ENCODE data around the gene UPF2. TPM values are rescaled to one million over a fixed set of nuclear protein-coding genes. Genes with fewer than 3 reads are reported as not detected.

The UPF2 gene
- polyA plus RNA-seq, 3 donors = 2.7 to 6.7 (median 4.3) TPM

GRCh38 chr10:12063483-12063818 lies 20.8 kb upstream of the UPF2 start:
- no peak for DNase-seq
- H3K27ac Mint-ChIP-seq = no peak overlapping the region
- no CpG with 5 or more reads among the region's 3 CpGs for WGBS (ENCODE audit: insufficient coverage)
- no peak overlapping the region for H3K27ac ChIP-seq (ENCODE audit: low read depth in 1 of 2, low read length in 2 of 2)
- no peak overlapping the region for H3K9ac ChIP-seq (ENCODE audit: insufficient read depth, low read length, poor library complexity, severe bottlenecking)
- H2AFZ ChIP-seq (ENCODE audit: insufficient read depth, low read depth, low read length, poor library complexity, severe bottlenecking) = no peak overlapping the region
- H4K20me1 ChIP-seq (ENCODE audit: insufficient read depth, low read length) = no peaks in the 10 kb centered on the region
- H3K27me3 Mint-ChIP-seq (ENCODE audit: low read depth in 3 of 3) = no peaks in the 10 kb centered on the region
- no peak overlapping the region for H3K4me2 ChIP-seq (replicated peaks; ENCODE audit: extremely low read depth, low read length, poor library complexity, severe bottlenecking)
- H3K4me3 Mint-ChIP-seq = no peak overlapping the region
- peaks cover 3% of the 10 kb centered on the region for H3K4me1 Mint-ChIP-seq
- H3K9me3 ChIP-seq (replicated peaks in 1 of 2; ENCODE audit: control insufficient read depth in 1 of 2, insufficient read depth in 1 of 2, low read length in 2 of 2) = no peaks in the 10 kb centered on the region
- H3K79me2 ChIP-seq (ENCODE audit: insufficient read depth, low read length) = no peaks in the 10 kb centered on the region
- no peak overlapping the region for H3K4me3 ChIP-seq (replicated peaks in 1 of 3; ENCODE audit: low read depth in 2 of 3, low read length in 3 of 3)
- no peaks in the 10 kb centered on the region for H3K27me3 ChIP-seq (ENCODE audit: control insufficient read depth in 2 of 2, insufficient read depth in 2 of 2, low read length in 2 of 2)
- no peaks in the 10 kb centered on the region for H3K36me3 Mint-ChIP-seq
- H3K9me3 Mint-ChIP-seq = no peaks in the 10 kb centered on the region
- no peak for TF ChIP-seq CTCF (IDR thresholded peaks at IDR 0.05)
- peaks cover 4 to 7% of the 10 kb centered on the region in 2 donors for H3K4me1 ChIP-seq (ENCODE audit: control insufficient read depth in 1 of 2, insufficient read depth in 2 of 2, low read length in 2 of 2)
- intact Hi-C loops (cut with micrococcal nuclease) = no loop called here
- no peaks in the 10 kb centered on the region for H3K36me3 ChIP-seq (replicated peaks in 1 of 2; ENCODE audit: control insufficient read depth in 1 of 2, insufficient read depth in 2 of 2, low read length in 2 of 2)

DNA sequence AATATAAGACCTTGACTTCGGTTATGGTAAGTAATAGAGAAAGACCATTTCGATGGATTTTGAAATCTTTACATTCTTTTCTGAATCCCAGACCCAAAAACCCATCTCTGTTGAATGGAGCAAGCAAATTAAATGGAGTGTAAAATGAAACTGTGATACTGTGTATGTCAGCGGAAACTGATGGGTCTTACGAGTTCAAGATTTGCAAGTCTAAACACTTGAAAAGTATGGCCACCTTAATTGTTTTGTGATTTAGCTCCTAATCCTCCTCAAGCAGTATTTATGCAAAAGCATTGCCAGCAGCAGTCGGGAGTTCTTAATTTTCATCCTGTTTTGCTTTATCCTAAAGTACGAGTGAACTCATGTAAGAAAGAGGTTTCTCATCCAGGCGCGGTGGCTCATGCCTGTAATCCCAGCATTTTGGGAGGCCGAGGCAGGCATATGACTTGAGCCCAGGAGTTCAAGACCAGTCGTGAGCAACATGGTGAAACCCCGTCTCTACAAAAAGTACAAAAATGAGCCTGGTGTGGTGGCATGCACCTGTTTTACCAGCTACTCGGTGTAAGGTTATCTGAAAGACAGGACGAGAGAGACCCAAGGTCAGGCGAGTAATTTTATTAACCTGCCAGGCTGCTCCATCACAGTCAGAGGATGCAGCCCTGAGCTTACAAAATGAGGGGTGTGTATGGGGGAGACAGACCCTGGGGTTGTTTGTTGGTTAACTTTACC lies 20.3 kb upstream of the UPF2 start:
- H3K36me3 ChIP-seq (replicated peaks in 1 of 2; ENCODE audit: control insufficient read depth in 1 of 2, insufficient read depth in 2 of 2, low read length in 2 of 2) = no peaks in the 10 kb centered on the region
- H3K4me3 ChIP-seq (replicated peaks in 1 of 3; ENCODE audit: low read depth in 2 of 3, low read length in 3 of 3) = no peak overlapping the region
- no peak for DNase-seq
- peaks cover 0 to 1% of the 10 kb centered on the region in 2 donors for H3K4me1 ChIP-seq (ENCODE audit: control insufficient read depth in 1 of 2, insufficient read depth in 2 of 2, low read length in 2 of 2)
- Mint-ChIP-seq H3K9me3 (peaks cover 0 to 1% (median 0%) of the 10 kb centered on the region in 7 donors), H3K4me1 (no peaks in the 10 kb centered on the region), H3K27me3 (ENCODE audit: low read depth in 3 of 3) (no peaks in the 10 kb centered on the region), H3K36me3 (no peaks in the 10 kb centered on the region), H3K27ac (no peak overlapping the region), H3K4me3 (no peak overlapping the region)
- H3K79me2 ChIP-seq (ENCODE audit: insufficient read depth, low read length) = no peaks in the 10 kb centered on the region
- H3K9ac ChIP-seq (ENCODE audit: insufficient read depth, low read length, poor library complexity, severe bottlenecking) = no peak overlapping the region
- intact Hi-C loops (cut with micrococcal nuclease) = no loop called here
- 98% methylated on average over 6 of the region's 14 CpGs for WGBS (ENCODE audit: insufficient coverage)
- H3K27me3 ChIP-seq (ENCODE audit: control insufficient read depth in 2 of 2, insufficient read depth in 2 of 2, low read length in 2 of 2) = no peaks in the 10 kb centered on the region
- no peak overlapping the region for H3K27ac ChIP-seq (ENCODE audit: low read depth in 1 of 2, low read length in 2 of 2)
- H4K20me1 ChIP-seq (ENCODE audit: insufficient read depth, low read length) = no peaks in the 10 kb centered on the region
- no peak for TF ChIP-seq CTCF (IDR thresholded peaks at IDR 0.05)
- no peak overlapping the region for H3K4me2 ChIP-seq (replicated peaks; ENCODE audit: extremely low read depth, low read length, poor library complexity, severe bottlenecking)
- no peak overlapping the region for H2AFZ ChIP-seq (ENCODE audit: insufficient read depth, low read depth, low read length, poor library complexity, severe bottlenecking)
- no peaks in the 10 kb centered on the region for H3K9me3 ChIP-seq (replicated peaks in 1 of 2; ENCODE audit: control insufficient read depth in 1 of 2, insufficient read depth in 1 of 2, low read length in 2 of 2)
